ENCODE results near the gene MID1. TPM values are rescaled to one million over a fixed set of nuclear protein-coding genes. Genes with fewer than 3 reads are reported as not detected.

Gene MID1
- total RNA-seq, 1 experiment from 2014 or later: 9.7 TPM

DNA sequence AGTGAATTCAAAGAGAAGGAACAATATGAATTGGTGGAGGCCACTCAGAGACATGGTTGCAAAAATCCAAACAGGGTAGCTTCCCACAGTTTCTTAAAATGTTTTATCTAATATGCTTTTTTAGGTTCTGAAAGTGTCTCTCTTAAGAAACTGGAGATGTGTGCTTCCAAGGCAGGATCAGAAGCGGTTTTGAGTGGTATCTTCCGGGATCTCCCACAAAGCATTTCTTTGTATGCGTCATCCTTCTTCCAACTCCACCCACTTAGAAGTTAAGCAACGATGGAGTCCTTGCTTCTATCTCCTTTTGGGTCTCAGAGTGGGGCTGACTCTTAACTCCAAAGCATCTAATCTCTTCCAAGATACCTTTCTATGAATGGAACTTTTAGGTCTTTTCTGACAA, 196.7 kb downstream of the MID1 start:
- no TSS peak for BruUV-seq (replicated peaks)
- H3K27me3 Mint-ChIP-seq (ENCODE audit: insufficient read depth, unreplicated experiment): no peaks in the 10 kb centered on the region
- TF ChIP-seq, protein P1, sequence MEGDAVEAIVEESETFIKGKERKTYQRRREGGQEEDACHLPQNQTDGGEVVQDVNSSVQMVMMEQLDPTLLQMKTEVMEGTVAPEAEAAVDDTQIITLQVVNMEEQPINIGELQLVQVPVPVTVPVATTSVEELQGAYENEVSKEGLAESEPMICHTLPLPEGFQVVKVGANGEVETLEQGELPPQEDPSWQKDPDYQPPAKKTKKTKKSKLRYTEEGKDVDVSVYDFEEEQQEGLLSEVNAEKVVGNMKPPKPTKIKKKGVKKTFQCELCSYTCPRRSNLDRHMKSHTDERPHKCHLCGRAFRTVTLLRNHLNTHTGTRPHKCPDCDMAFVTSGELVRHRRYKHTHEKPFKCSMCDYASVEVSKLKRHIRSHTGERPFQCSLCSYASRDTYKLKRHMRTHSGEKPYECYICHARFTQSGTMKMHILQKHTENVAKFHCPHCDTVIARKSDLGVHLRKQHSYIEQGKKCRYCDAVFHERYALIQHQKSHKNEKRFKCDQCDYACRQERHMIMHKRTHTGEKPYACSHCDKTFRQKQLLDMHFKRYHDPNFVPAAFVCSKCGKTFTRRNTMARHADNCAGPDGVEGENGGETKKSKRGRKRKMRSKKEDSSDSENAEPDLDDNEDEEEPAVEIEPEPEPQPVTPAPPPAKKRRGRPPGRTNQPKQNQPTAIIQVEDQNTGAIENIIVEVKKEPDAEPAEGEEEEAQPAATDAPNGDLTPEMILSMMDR (IDR thresholded peaks at IDR 0.05; ENCODE audit: unreplicated experiment): no peak
- intact Hi-C loops (cut with micrococcal nuclease): no loop called here
- no peak overlapping the region for H3K27ac Mint-ChIP-seq (ENCODE audit: low read depth, unreplicated experiment)
- DNase-seq (ENCODE audit: unreplicated experiment): peak; percentile 8
- H3K9me3 Mint-ChIP-seq (ENCODE audit: unreplicated experiment): no peaks in the 10 kb centered on the region
- ChIA-PET CTCF (no interaction called here), POLR2A (no interaction called here)
- no peaks in the 10 kb centered on the region for H3K36me3 Mint-ChIP-seq (ENCODE audit: insufficient read depth, unreplicated experiment)
- no peak overlapping the region for H3K4me3 Mint-ChIP-seq (ENCODE audit: unreplicated experiment)
- no peaks in the 10 kb centered on the region for H3K4me1 Mint-ChIP-seq (ENCODE audit: insufficient read depth, unreplicated experiment)

DNA sequence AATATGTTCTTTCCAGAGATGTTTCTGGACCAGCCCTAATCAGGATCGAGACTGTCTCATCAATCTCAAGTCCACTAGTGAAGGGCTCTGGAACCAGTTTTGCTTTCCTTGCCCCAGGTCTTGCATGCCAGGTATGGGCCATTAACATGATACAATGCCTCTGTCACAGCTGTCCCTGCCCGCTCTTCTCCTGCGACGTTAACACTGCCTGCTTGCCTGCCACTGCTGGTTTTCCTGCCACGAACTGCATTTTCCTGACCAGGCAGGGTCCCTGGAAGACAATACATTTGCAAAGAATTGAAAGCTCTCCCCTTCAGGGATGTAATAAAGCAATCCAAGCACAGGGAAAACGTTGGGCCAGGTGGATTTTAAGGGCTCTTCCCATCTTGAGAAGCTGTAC, 200.3 kb downstream of the MID1 start:
- Mint-ChIP-seq H3K27ac (ENCODE audit: low read depth, unreplicated experiment) (no peak overlapping the region), H3K4me3 (ENCODE audit: unreplicated experiment) (no peak overlapping the region), H3K9me3 (ENCODE audit: unreplicated experiment) (no peaks in the 10 kb centered on the region), H3K36me3 (ENCODE audit: insufficient read depth, unreplicated experiment) (no peaks in the 10 kb centered on the region), H3K27me3 (ENCODE audit: insufficient read depth, unreplicated experiment) (no peaks in the 10 kb centered on the region), H3K4me1 (ENCODE audit: insufficient read depth, unreplicated experiment) (no peaks in the 10 kb centered on the region)
- ChIA-PET CTCF (no interaction called here), POLR2A (no interaction called here)
- no TSS peak for BruUV-seq (replicated peaks)
- intact Hi-C loops (cut with micrococcal nuclease): no loop called here
- TF ChIP-seq, protein P1 (IDR thresholded peaks at IDR 0.05; ENCODE audit: unreplicated experiment): no peak
- no peak for DNase-seq (ENCODE audit: unreplicated experiment)

DNA sequence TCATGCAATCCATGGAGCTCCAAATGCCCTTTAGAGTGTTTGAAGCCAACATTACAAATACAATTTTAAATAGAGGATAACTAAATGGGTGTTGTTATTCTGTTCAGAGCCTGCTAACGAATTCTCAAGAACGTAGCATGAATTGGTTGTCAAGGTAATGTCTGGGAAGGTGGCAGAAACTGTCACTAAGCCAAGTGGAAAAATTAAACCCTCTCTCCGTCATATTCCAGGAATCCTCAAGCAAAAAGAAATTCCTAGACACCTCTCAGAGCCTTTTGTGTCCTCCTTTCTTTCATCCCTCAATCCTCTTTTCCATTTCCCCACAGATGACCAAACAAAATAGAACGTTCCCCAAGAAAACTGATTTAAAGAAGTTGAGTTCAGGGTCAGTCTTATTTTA, 204.0 kb downstream of the MID1 start:
- TF ChIP-seq, protein P1 (IDR thresholded peaks at IDR 0.05; ENCODE audit: unreplicated experiment): no peak
- Mint-ChIP-seq H3K27ac (ENCODE audit: low read depth, unreplicated experiment) (no peak overlapping the region), H3K4me3 (ENCODE audit: unreplicated experiment) (no peak overlapping the region), H3K9me3 (ENCODE audit: unreplicated experiment) (no peaks in the 10 kb centered on the region), H3K4me1 (ENCODE audit: insufficient read depth, unreplicated experiment) (no peaks in the 10 kb centered on the region), H3K27me3 (ENCODE audit: insufficient read depth, unreplicated experiment) (no peaks in the 10 kb centered on the region), H3K36me3 (ENCODE audit: insufficient read depth, unreplicated experiment) (no peaks in the 10 kb centered on the region)
- POLR2A ChIA-PET: no interaction called here
- CTCF ChIA-PET: no interaction called here
- BruUV-seq (replicated peaks): no TSS peak
- DNase-seq (ENCODE audit: unreplicated experiment): no peak
- intact Hi-C loops (cut with micrococcal nuclease): no loop called here

DNA sequence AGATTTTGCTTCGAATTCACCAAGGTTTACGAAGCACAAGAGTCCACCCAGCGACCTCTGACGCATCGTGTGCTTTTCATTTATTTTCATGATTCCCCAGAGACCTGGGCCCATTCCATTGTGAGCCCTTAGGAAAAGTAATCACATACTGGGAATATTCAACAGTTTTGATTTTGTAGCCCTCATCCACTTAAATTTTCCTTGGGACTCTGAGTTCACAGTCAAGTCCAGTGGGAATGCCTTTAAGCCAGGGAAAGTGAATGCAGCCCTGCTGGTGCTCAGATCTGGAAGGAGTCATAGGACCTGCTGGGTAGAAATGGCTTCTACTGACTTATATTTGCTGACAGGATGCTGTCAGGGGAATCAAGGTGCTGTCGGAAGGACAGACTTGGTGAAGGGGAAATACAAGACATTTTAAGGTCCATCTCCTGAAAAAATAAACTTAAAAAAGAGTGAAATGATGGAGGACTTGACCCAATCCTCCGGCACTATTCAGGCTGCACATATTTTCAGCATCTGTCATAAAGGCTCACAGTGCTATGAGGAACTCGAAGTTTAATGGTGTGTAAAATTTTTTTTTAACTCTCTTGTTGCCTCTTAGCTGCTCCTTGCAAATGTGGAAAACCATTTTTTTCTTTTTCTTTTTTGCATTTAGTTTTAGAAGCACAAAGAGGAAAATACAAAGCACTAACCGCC, 204.9 kb downstream of the MID1 start:
- DNase-seq (ENCODE audit: unreplicated experiment): no peak

More for the DNA sequence above, 204.9 kb downstream of the MID1 start:
- Mint-ChIP-seq H3K9me3 (ENCODE audit: unreplicated experiment) (no peaks in the 10 kb centered on the region), H3K27ac (ENCODE audit: low read depth, unreplicated experiment) (no peak overlapping the region), H3K4me3 (ENCODE audit: unreplicated experiment) (no peak overlapping the region), H3K36me3 (ENCODE audit: insufficient read depth, unreplicated experiment) (no peaks in the 10 kb centered on the region), H3K27me3 (ENCODE audit: insufficient read depth, unreplicated experiment) (no peaks in the 10 kb centered on the region), H3K4me1 (ENCODE audit: insufficient read depth, unreplicated experiment) (no peaks in the 10 kb centered on the region)
- POLR2A ChIA-PET: no interaction called here
- TF ChIP-seq, protein P1 (IDR thresholded peaks at IDR 0.05; ENCODE audit: unreplicated experiment): no peak
- CTCF ChIA-PET: no interaction called here
- BruUV-seq (replicated peaks): no TSS peak
- intact Hi-C loops (cut with micrococcal nuclease): no loop called here
